B cell (primary cell): ENCODE measurements around the gene CEP89. TPM values are rescaled to one million over a fixed set of nuclear protein-coding genes. Genes with fewer than 3 reads are reported as not detected.

Source experiments
- ATAC-seq: fragments of 200-7000 bp; cut with Tn5 transposase; one replicate; pipeline ENCODE4 v1.10.0; 2021; ENCODE audit warnings: low read depth, mild to moderate bottlenecking, moderate number of reproducible peaks, moderate library complexity
- CTCF ChIA-PET: fragments of 350-600 bp; sonication (Branson Sonifier 250); formaldehyde crosslinking; loops from one replicate; lab custom pipeline; 2021; ENCODE audit warnings: antibody characterized with exemption, inconsistent platforms; lab: Charles Lee
- POLR2A ChIA-PET: fragments of 350-600 bp; sonication (Branson Sonifier 250); formaldehyde crosslinking; loops from one replicate; lab custom pipeline; 2021; ENCODE audit warnings: antibody characterized with exemption; lab: Charles Lee
- DNase-seq: peaks from one replicate; pipeline ENCODE4 v3.0.0; 2013
- H2AFZ ChIP-seq: 2 replicates; pipeline ENCODE4 v1.6.1; 2012; ENCODE audit warnings: mild to moderate bottlenecking, low read depth, low read length; ENCODE audit not compliant: insufficient read depth, poor library complexity, severe bottlenecking
- H3K27ac ChIP-seq, 2 donors: 1 replicate in 1 of 2; 2 replicates in 1 of 2; pipeline ENCODE4 v1.5.1; 2012 to 2013; ENCODE audit warnings: low read length in 2 of 2, mild to moderate bottlenecking in 2 of 2, moderate library complexity in 1 of 2
- H3K27me3 ChIP-seq, 4 experiments: fragments of 200-600 bp in 1 of 4; sonication (generic) in 1 of 4; replicated peaks in 1 of 4; 1 replicate in 2 of 4; 2 replicates in 2 of 4; pipeline versions ENCODE4 v1.6.1 to v1.7.0; 2013 to 2016; ENCODE audit warnings: low read length in 3 of 4, mild to moderate bottlenecking in 2 of 4, mixed read lengths in 1 of 4, moderate library complexity in 1 of 4; ENCODE audit not compliant: insufficient read depth in 4 of 4, control insufficient read depth in 3 of 4; ENCODE audit errors: control extremely low read depth in 1 of 4
- H3K36me3 ChIP-seq, 2 experiments: replicated peaks in 1 of 2; 1 replicate in 1 of 2; 2 replicates in 1 of 2; pipeline versions ENCODE4 v1.6.1 to v1.7.1; 2013; ENCODE audit warnings: low read length in 1 of 2; ENCODE audit not compliant: insufficient read depth in 2 of 2, control insufficient read depth in 1 of 2; ENCODE audit errors: control extremely low read depth in 1 of 2, extremely low read depth in 1 of 2
- H3K4me1 ChIP-seq, 2 donors: fragments of 200-600 bp in 1 of 2; sonication (generic) in 1 of 2; 1 replicate in 1 of 2; 2 replicates in 1 of 2; pipeline versions ENCODE4 v1.5.1 to v1.6.1; 2013 to 2017; ENCODE audit warnings: low read length in 2 of 2; ENCODE audit not compliant: control insufficient read depth in 2 of 2, insufficient read depth in 2 of 2
- H3K4me2 ChIP-seq: replicated peaks from 2 replicates; pipeline ENCODE3; 2012; ENCODE audit warnings: mild to moderate bottlenecking, low read depth, low read length; ENCODE audit not compliant: poor library complexity, severe bottlenecking
- H3K4me3 ChIP-seq, 5 experiments: fragments of 200-600 bp in 1 of 5; sonication (generic) in 1 of 5; 1 replicate in 3 of 5; 2 replicates in 2 of 5; pipeline versions ENCODE4 v1.5.1 to v1.7.0; 2011 to 2016; ENCODE audit warnings: low read length in 4 of 5, mild to moderate bottlenecking in 4 of 5, low read depth in 2 of 5, control low read depth in 1 of 5, moderate library complexity in 1 of 5; ENCODE audit not compliant: insufficient read depth in 1 of 5; ENCODE audit errors: control extremely low read depth in 1 of 5, extremely low read depth in 1 of 5
- H3K79me2 ChIP-seq: fragments of 200-600 bp; sonication (generic); one replicate; pipeline ENCODE4 v1.6.0; 2016; ENCODE audit warnings: low read length; ENCODE audit not compliant: control insufficient read depth, insufficient read depth
- H3K9ac ChIP-seq: fragments of 200-600 bp; sonication (generic); 2 replicates; pipeline ENCODE4 v1.6.1; 2017; ENCODE audit warnings: mild to moderate bottlenecking, low read length, moderate library complexity
- H3K9me3 ChIP-seq, 3 donors: one replicate each; pipeline versions ENCODE4 v1.6.1 to v1.7.1; 2013; ENCODE audit warnings: low read length in 2 of 3; ENCODE audit not compliant: control insufficient read depth in 2 of 3, insufficient read depth in 1 of 3; ENCODE audit errors: control extremely low read depth in 1 of 3
- H4K20me1 ChIP-seq: 2 replicates; pipeline ENCODE4 v1.6.0; 2012; ENCODE audit warnings: mild to moderate bottlenecking, low read length; ENCODE audit not compliant: insufficient read depth, control insufficient read depth, poor library complexity, severe bottlenecking
- H3K27ac Mint-ChIP-seq: one replicate; pipeline ENCODE4 v1.8.0; 2021; ENCODE audit warnings: mixed read lengths
- H3K27me3 Mint-ChIP-seq: one replicate; pipeline ENCODE4 v1.8.0; 2021; ENCODE audit warnings: mixed read lengths
- H3K4me1 Mint-ChIP-seq: one replicate; pipeline ENCODE4 v1.8.0; 2021; ENCODE audit warnings: mixed read lengths
- H3K4me3 Mint-ChIP-seq: one replicate; pipeline ENCODE4 v1.8.0; 2021; ENCODE audit warnings: mixed read lengths
- H3K9me3 Mint-ChIP-seq: one replicate; pipeline ENCODE4 v1.8.0; 2022; ENCODE audit warnings: mixed read lengths; ENCODE audit not compliant: insufficient read depth
- EZH2 ChIP-seq: IDR thresholded peaks from 2 replicates; pipeline ENCODE4 v1.6.1; 2012; ENCODE audit warnings: borderline replicate concordance, low read depth, mild to moderate bottlenecking, moderate library complexity, low read length; ENCODE audit not compliant: insufficient read depth, poor library complexity, severe bottlenecking
- WGBS: methylation state at CpG from one replicate; pipeline ENCODE4 v1.1.5; 2013; ENCODE audit warnings: missing lambda C conversion rate; ENCODE audit not compliant: insufficient coverage; 5-methylcytosine and 5-hydroxymethylcytosine counted together
- intact Hi-C: fragments of 100-400 bp; cut with micrococcal nuclease; formaldehyde crosslinking; loops from one replicate; pipeline ENCODE4 v1.10.0; 2022
- polyA plus RNA-seq: library from polyadenylated mRNA; depleted of rRNA; stranded (reverse); fragments of >200 nt; gene quantifications from 2 replicates; pipeline ENCODE4 v1.2.3, GENCODE V29; 2012
- total RNA-seq, 2 donors: library from RNA; stranded (reverse); fragments of 120-200 nt in 1 of 2; gene quantifications; 1 replicate in 1 of 2; 2 replicates in 1 of 2; pipeline versions ENCODE4 v1.2.3 to v1.2.4, GENCODE V29; 2013 to 2022
- TF ChIP-seq, protein P1 (sequence below): fragments of 200-600 bp; IDR thresholded peaks from one replicate; pipeline ENCODE4 v1.8.0; 2022; ENCODE audit warnings: antibody characterized with exemption, mild to moderate bottlenecking

Gene CEP89
- total and polyA plus RNA-seq, 2 donors (not counting 1 experiment from before 2014, with no cell fraction given), result 10.2 to 38.6 TPM

DNA sequence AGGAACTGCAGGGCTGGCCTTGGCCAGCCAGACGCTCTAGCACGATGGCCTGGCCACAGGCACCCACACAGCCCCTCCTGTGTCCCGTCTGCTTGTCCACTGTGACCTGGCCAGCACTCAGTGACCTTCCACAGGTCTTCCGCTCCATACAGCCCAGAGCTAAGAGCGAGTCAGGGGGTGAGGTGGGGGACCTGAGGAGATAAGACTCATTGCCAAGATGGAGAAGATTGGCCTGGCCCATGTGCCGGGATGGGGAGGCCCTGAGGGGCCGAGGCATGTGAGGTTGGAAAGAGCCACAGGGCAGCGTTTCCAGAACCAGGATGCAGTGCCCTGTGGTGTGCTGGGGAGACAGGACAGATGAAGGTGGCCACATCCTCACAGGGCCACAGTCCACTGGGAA is 92.0 kb downstream of the CEP89 start:
- Mint-ChIP-seq H3K4me1 (no peaks in the 10 kb centered on the region), H3K27me3 (no peaks in the 10 kb centered on the region), H3K4me3 (no peak overlapping the region), H3K27ac (no peak overlapping the region), H3K9me3 (no peaks in the 10 kb centered on the region)
- H3K4me2 ChIP-seq, result no peak overlapping the region
- no peaks in the 10 kb centered on the region for H3K36me3 ChIP-seq
- no peak overlapping the region for H3K4me3 ChIP-seq
- WGBS, result 97% methylated on average over 8 of the region's 8 CpGs
- H4K20me1 ChIP-seq, result no peaks in the 10 kb centered on the region
- no peak for ATAC-seq
- no peaks in the 10 kb centered on the region for H3K79me2 ChIP-seq
- no peak for TF ChIP-seq EZH2
- TF ChIP-seq, protein P1, sequence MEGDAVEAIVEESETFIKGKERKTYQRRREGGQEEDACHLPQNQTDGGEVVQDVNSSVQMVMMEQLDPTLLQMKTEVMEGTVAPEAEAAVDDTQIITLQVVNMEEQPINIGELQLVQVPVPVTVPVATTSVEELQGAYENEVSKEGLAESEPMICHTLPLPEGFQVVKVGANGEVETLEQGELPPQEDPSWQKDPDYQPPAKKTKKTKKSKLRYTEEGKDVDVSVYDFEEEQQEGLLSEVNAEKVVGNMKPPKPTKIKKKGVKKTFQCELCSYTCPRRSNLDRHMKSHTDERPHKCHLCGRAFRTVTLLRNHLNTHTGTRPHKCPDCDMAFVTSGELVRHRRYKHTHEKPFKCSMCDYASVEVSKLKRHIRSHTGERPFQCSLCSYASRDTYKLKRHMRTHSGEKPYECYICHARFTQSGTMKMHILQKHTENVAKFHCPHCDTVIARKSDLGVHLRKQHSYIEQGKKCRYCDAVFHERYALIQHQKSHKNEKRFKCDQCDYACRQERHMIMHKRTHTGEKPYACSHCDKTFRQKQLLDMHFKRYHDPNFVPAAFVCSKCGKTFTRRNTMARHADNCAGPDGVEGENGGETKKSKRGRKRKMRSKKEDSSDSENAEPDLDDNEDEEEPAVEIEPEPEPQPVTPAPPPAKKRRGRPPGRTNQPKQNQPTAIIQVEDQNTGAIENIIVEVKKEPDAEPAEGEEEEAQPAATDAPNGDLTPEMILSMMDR, result no peak
- no peaks in the 10 kb centered on the region for H3K27me3 ChIP-seq
- intact Hi-C loops, result no loop called here
- H2AFZ ChIP-seq, result no peak overlapping the region
- DNase-seq, result no peak
- no peaks in the 10 kb centered on the region for H3K4me1 ChIP-seq
- peaks cover 0 to 2% (median 0%) of the 10 kb centered on the region in 3 donors for H3K9me3 ChIP-seq
- no peak overlapping the region for H3K27ac ChIP-seq
- H3K9ac ChIP-seq, result no peak overlapping the region
- ChIA-PET CTCF (no interaction called here), POLR2A (no interaction called here)

GRCh38 chr19:32878988-32879387 is 92.8 kb downstream of the CEP89 start:
- DNase-seq (no peak), ATAC-seq (no peak)
- Histone ChIP-seq H3K4me2 (no peak overlapping the region), H3K27ac (no peak overlapping the region), H3K9ac (no peak overlapping the region), H3K4me1 (no peaks in the 10 kb centered on the region), H3K36me3 (no peaks in the 10 kb centered on the region), H3K9me3 (peaks cover 0 to 2% (median 0%) of the 10 kb centered on the region in 3 donors), H3K27me3 (no peaks in the 10 kb centered on the region), H3K4me3 (no peak overlapping the region), H2AFZ (no peak overlapping the region), H3K79me2 (no peaks in the 10 kb centered on the region), H4K20me1 (no peaks in the 10 kb centered on the region)
- POLR2A ChIA-PET, result no interaction called here
- WGBS, result 97% methylated on average over 7 of the region's 12 CpGs
- no peak for TF ChIP-seq EZH2
- TF ChIP-seq, protein P1, result no peak
- Mint-ChIP-seq H3K27ac (no peak overlapping the region), H3K27me3 (no peaks in the 10 kb centered on the region), H3K9me3 (no peaks in the 10 kb centered on the region), H3K4me3 (no peak overlapping the region), H3K4me1 (no peaks in the 10 kb centered on the region)
- intact Hi-C loops, result no loop called here
- CTCF ChIA-PET, result no interaction called here
